PC-3 (cell line): ENCODE results near the gene NOL4L. TPM values are rescaled to one million over a fixed set of nuclear protein-coding genes. Genes with fewer than 3 reads are reported as not detected.

Experiments used
- ATAC-seq: fragments of 200-7000 bp; cut with Tn5 transposase; 2 replicates; pipeline ENCODE4 v1.9.1; 2020; ENCODE audit warnings: mild to moderate bottlenecking, moderate library complexity
- BruUV-seq: library from RNA; stranded (reverse); fragments of 400-500 nt; replicated peaks from 2 replicates; lab custom pipeline; 2021; lab: Mats Ljungman, UMichigan
- CTCF ChIA-PET: fragments of 300-600 bp; sonication (Branson Sonifier 250); formaldehyde crosslinking; loops from one replicate; lab custom pipeline; 2022; ENCODE audit warnings: antibody characterized with exemption; lab: Charles Lee
- POLR2A ChIA-PET: fragments of 300-600 bp; sonication (Branson Sonifier 250); formaldehyde crosslinking; loops from one replicate; lab custom pipeline; 2022; ENCODE audit warnings: antibody characterized with exemption; ENCODE audit not compliant: unreplicated experiment; lab: Charles Lee
- DNase-seq: peaks from one replicate; pipeline ENCODE4 v3.0.0-alpha.2; 2015
- H2AFZ ChIP-seq: fragments of 300-600 bp; sonication (generic); 2 replicates; pipeline ENCODE4 v1.6.0; 2016; ENCODE audit warnings: antibody characterized with exemption, low read length
- H3F3A ChIP-seq: fragments of 300-600 bp; sonication (generic); one replicate; pipeline ENCODE4 v1.6.0; 2017; ENCODE audit warnings: antibody characterized with exemption, low read length, control low read depth, mild to moderate bottlenecking; ENCODE audit not compliant: unreplicated experiment
- H3K27ac ChIP-seq: fragments of 300-600 bp; sonication (generic); 2 replicates; pipeline ENCODE4 v1.5.1; 2016; ENCODE audit warnings: mild to moderate bottlenecking, low read length
- H3K27me3 ChIP-seq: fragments of 300-600 bp; sonication (generic); 2 replicates; pipeline ENCODE4 v1.6.1; 2016; ENCODE audit warnings: low read length, mixed read lengths
- H3K36me3 ChIP-seq: fragments of 300-600 bp; sonication (generic); 2 replicates; pipeline ENCODE4 v1.6.1; 2016; ENCODE audit warnings: low read depth, mixed run types, low read length, mixed read lengths
- H3K4me1 ChIP-seq: fragments of 300-600 bp; sonication (generic); 2 replicates; pipeline ENCODE4 v1.5.1; 2016; ENCODE audit warnings: low read length; ENCODE audit not compliant: insufficient read depth
- H3K4me2 ChIP-seq: fragments of 300-600 bp; sonication (generic); 2 replicates; pipeline ENCODE4 v1.6.0; 2016; ENCODE audit warnings: low read length
- H3K4me3 ChIP-seq: fragments of 300-600 bp; sonication (generic); 2 replicates; pipeline ENCODE4 v1.5.1; 2016; ENCODE audit warnings: mild to moderate bottlenecking, low read length, mixed read lengths
- H3K79me2 ChIP-seq: fragments of 300-600 bp; sonication (generic); 2 replicates; pipeline ENCODE4 v1.6.1; 2017; ENCODE audit warnings: low read length, mixed read lengths
- H3K9ac ChIP-seq: fragments of 300-600 bp; sonication (generic); 2 replicates; pipeline ENCODE4 v1.6.0; 2016; ENCODE audit warnings: mild to moderate bottlenecking, low read length
- H3K9me2 ChIP-seq: fragments of 300-600 bp; sonication (generic); replicated peaks from 2 replicates; pipeline ENCODE4 v1.6.1; 2016; ENCODE audit warnings: mixed run types, low read length, mixed read lengths
- H3K9me3 ChIP-seq: fragments of 300-600 bp; sonication (generic); 2 replicates; pipeline ENCODE4 v1.6.1; 2016; ENCODE audit warnings: low read length, mixed read lengths
- H4K20me1 ChIP-seq: fragments of 300-600 bp; sonication (generic); 2 replicates; pipeline ENCODE4 v1.6.1; 2016; ENCODE audit warnings: low read length, mixed read lengths
- CTCF ChIP-seq: fragments of 300-600 bp; sonication (generic); conservative IDR thresholded peaks from 2 replicates; pipeline ENCODE4 v1.5.1; 2017; ENCODE audit warnings: antibody characterized with exemption, low read depth, mild to moderate bottlenecking, low read length
- EZH2 ChIP-seq: fragments of 300-600 bp; sonication (generic); IDR thresholded peaks from one replicate; pipeline ENCODE4 v1.6.1; 2017; ENCODE audit warnings: antibody characterized with exemption, mild to moderate bottlenecking, low read length; ENCODE audit not compliant: unreplicated experiment
- EZH2phosphoT487 ChIP-seq: fragments of 300-600 bp; sonication (generic); IDR thresholded peaks from 2 replicates; pipeline ENCODE4 v1.6.1; 2018; ENCODE audit warnings: mild to moderate bottlenecking, antibody characterized with exemption, low read length, borderline replicate concordance
- intact Hi-C: fragments of 100-400 bp; cut with micrococcal nuclease; formaldehyde crosslinking; loops from 2 replicates; pipeline ENCODE4 v1.9.0; 2023
- total RNA-seq: library from RNA; depleted of rRNA; stranded (reverse); fragments of >200 nt; gene quantifications from 2 replicates; pipeline ENCODE4 v1.2.3, GENCODE V29; 2014

The NOL4L gene
- total RNA-seq, 1 experiment from 2014 or later, result 7.3 TPM

- Histone ChIP-seq H4K20me1 (no peaks in the 10 kb centered on the region), H3K4me1 (no peaks in the 10 kb centered on the region), H3K4me2 (no peak overlapping the region), H3K36me3 (no peaks in the 10 kb centered on the region), H3K9me3 (no peaks in the 10 kb centered on the region), H3K4me3 (no peak overlapping the region), H3K27ac (no peak overlapping the region), H3K79me2 (no peaks in the 10 kb centered on the region), H2AFZ (no peak overlapping the region), H3K9me2 (no peaks in the 10 kb centered on the region), H3K27me3 (no peaks in the 10 kb centered on the region), H3F3A (no peaks in the 10 kb centered on the region), H3K9ac (no peak overlapping the region)
- no peak for TF ChIP-seq EZH2
- TF ChIP-seq CTCF, result no peak
- TF ChIP-seq EZH2phosphoT487, result no peak
- ATAC-seq, result no peak
- no TSS peak for BruUV-seq
- ChIA-PET POLR2A (no interaction called here), CTCF (no interaction called here)
- DNase-seq, result no peak
- intact Hi-C loops, result no loop called here
Measured at GRCh38 chr20:32490942-32491763, 94.0 kb downstream of the NOL4L start.

- Histone ChIP-seq H2AFZ (no peak overlapping the region), H3K4me1 (peaks cover 11% of the 10 kb centered on the region), H3K9me3 (no peaks in the 10 kb centered on the region), H3K4me2 (no peak overlapping the region), H4K20me1 (no peaks in the 10 kb centered on the region), H3K9me2 (no peaks in the 10 kb centered on the region), H3K27ac (no peak overlapping the region), H3K27me3 (no peaks in the 10 kb centered on the region), H3K36me3 (no peaks in the 10 kb centered on the region), H3K4me3 (no peak overlapping the region), H3F3A (no peaks in the 10 kb centered on the region), H3K79me2 (no peaks in the 10 kb centered on the region), H3K9ac (no peak overlapping the region)
- ChIA-PET POLR2A (no interaction called here), CTCF (no interaction called here)
- TF ChIP-seq CTCF, result no peak
- no peak for TF ChIP-seq EZH2
- no peak for ATAC-seq
- intact Hi-C loops, result no loop called here
- no TSS peak for BruUV-seq
- no peak for DNase-seq
Measured at GRCh38 chr20:32488066-32488838, 96.9 kb downstream of the NOL4L start.

GRCh38 chr20:32487381-32487780 is 97.8 kb downstream of the NOL4L start:
- H3K9me2 ChIP-seq, result no peaks in the 10 kb centered on the region
- H3K4me2 ChIP-seq, result no peak overlapping the region
- H3K4me1 ChIP-seq, result peaks cover 11% of the 10 kb centered on the region
- no peaks in the 10 kb centered on the region for H4K20me1 ChIP-seq
- H3K79me2 ChIP-seq, result peaks cover 3% of the 10 kb centered on the region; the same call in 1 of the 2 replicates
- H3K36me3 ChIP-seq, result no peaks in the 10 kb centered on the region
- ATAC-seq (no peak), DNase-seq (no peak)
- BruUV-seq, result no TSS peak
- H3K4me3 ChIP-seq, result no peak overlapping the region
- no peak overlapping the region for H3K27ac ChIP-seq
- no peaks in the 10 kb centered on the region for H3K27me3 ChIP-seq
- no peaks in the 10 kb centered on the region for H3K9me3 ChIP-seq
- no peak overlapping the region for H3K9ac ChIP-seq
- intact Hi-C loops, result no loop called here
- no peak overlapping the region for H2AFZ ChIP-seq
- no peaks in the 10 kb centered on the region for H3F3A ChIP-seq
- TF ChIP-seq EZH2phosphoT487 (no peak), CTCF (no peak), EZH2 (no peak)
- ChIA-PET POLR2A (no interaction called here), CTCF (no interaction called here)
